Measurements from ENCODE around the gene IKZF3.
"Not testable (repeated sequence)": the region's sequence is repeated elsewhere in the genome, so short reads cannot be mapped to it uniquely, and the experiment has no call there.

Gene IKZF3

DNA sequence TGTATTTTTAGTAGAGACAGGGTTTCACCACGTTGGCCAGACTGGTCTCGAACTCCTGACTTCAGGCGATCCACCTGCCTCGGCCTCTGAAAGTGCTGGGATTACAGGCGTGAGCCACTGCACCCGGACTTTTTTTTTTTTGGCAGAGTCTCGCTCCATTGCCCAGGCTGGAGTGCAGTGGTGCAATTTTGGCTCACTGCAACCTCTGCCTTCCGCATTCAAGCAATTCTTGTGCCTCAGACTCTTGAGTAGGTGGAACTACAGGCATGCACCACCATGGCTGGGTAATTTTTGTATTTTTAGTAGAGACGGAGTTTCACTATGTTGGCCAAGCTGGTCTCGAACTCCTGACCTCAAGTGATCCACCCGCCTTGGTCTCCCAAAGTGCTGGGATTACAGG, 153.0 kb downstream of the IKZF3 start:
- not testable (repeated sequence) for DNase-seq

DNA sequence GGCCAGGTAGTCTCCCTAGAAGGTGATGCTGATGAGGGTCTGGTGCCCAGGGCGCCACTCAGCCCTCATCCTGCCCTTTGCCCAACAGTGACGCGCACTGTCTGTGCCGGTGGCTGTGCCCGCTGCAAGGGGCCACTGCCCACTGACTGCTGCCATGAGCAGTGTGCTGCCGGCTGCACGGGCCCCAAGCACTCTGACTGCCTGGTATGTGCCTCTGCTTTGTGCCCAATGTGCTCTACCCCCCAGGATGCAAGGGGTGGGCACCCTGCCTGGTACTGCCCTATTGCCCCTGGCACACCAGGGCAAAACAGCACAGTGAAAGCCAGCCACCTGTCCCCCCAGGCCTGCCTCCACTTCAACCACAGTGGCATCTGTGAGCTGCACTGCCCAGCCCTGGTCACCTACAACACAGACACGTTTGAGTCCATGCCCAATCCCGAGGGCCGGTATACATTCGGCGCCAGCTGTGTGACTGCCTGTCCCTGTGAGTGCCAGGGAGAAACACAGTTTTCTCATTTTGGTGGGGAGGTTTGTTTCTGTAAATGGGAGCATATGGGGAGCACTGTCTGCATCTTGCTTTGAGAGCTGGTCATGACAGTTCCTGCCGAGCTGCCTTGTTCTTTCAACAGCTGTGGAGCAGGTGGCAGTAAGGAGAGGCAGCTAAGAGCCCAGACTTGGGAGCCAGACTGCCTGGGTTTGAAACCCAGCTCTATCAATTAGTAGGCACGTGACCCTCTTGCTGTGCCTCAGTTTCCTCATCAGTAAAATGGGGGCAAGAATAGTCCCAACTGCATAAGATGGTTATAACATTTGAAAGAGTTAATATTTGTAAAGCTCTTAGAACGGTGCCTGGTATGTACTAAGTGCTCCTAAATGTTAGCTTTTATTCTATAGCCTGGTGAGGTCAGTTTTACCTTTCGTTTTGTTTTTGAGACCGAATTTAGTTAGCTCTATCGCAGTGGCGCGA, 153.8 kb downstream of the IKZF3 start:
- DNase-seq = no peak

DNA sequence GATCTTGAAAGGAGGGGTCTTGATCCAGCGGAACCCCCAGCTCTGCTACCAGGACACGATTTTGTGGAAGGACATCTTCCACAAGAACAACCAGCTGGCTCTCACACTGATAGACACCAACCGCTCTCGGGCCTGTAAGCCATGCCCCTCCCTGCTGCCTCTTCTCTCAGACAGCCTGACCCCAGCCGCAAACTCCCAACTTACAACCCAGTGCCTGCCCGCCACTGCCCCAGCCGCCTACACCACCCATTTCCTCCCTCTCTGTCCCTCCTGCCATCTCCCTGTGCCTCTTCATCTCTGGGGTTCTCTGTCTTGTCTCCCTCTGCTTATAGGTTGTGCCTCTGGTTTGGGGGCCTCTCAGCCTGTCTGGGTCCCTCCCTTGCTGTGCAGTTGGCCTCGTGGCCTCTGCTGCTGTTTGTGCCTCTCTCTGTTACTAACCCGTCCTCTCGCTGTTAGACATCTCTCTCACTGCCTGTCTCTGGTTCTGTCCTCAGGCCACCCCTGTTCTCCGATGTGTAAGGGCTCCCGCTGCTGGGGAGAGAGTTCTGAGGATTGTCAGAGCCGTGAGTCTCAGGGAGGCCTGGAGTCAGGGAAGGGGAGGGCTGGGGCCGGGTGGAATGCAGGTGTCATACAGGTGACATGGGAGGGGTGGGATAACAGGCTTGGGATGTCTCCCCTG, 154.7 kb downstream of the IKZF3 start:
- DNase-seq = no peak

Measured in midbrain (tissue), 1 donor.